Epithelial cell of proximal tubule (primary cell): Measurements from ENCODE around the gene ASB15. TPM values are rescaled to one million over a fixed set of nuclear protein-coding genes. Genes with fewer than 3 reads are reported as not detected.

Source experiments
- DNase-seq: peaks from one replicate; pipeline ENCODE4 v3.0.0-alpha.2; 2011; ENCODE audit warnings: low read depth
- H3K4me3 ChIP-seq: 2 replicates; pipeline ENCODE4 v1.5.1; 2011; ENCODE audit warnings: low read depth, mild to moderate bottlenecking, low read length
- total RNA-seq: library from RNA; depleted of rRNA; stranded (reverse); fragments of >200 nt; gene quantifications from 2 replicates; pipeline ENCODE4 v1.2.3, GENCODE V29; 2015
- TF ChIP-seq, protein P1 (sequence below): conservative IDR thresholded peaks from 2 replicates; pipeline ENCODE4 v1.5.1; 2012; ENCODE audit warnings: low read depth, mild to moderate bottlenecking, low read length

ASB15 gene
- total RNA-seq, 1 donor from 2014 or later, result not detected

- TF ChIP-seq, protein P1, sequence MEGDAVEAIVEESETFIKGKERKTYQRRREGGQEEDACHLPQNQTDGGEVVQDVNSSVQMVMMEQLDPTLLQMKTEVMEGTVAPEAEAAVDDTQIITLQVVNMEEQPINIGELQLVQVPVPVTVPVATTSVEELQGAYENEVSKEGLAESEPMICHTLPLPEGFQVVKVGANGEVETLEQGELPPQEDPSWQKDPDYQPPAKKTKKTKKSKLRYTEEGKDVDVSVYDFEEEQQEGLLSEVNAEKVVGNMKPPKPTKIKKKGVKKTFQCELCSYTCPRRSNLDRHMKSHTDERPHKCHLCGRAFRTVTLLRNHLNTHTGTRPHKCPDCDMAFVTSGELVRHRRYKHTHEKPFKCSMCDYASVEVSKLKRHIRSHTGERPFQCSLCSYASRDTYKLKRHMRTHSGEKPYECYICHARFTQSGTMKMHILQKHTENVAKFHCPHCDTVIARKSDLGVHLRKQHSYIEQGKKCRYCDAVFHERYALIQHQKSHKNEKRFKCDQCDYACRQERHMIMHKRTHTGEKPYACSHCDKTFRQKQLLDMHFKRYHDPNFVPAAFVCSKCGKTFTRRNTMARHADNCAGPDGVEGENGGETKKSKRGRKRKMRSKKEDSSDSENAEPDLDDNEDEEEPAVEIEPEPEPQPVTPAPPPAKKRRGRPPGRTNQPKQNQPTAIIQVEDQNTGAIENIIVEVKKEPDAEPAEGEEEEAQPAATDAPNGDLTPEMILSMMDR, result no peak
- H3K4me3 ChIP-seq, result no peak overlapping the region
- DNase-seq, result no peak
These were observed 60.1 kb downstream of the ASB15 start for GRCh38 chr7:123661765-123662164.

GRCh38 chr7:123662293-123662692, 60.7 kb downstream of the ASB15 start:
- TF ChIP-seq, protein P1, result no peak
- DNase-seq, result no peak

DNA sequence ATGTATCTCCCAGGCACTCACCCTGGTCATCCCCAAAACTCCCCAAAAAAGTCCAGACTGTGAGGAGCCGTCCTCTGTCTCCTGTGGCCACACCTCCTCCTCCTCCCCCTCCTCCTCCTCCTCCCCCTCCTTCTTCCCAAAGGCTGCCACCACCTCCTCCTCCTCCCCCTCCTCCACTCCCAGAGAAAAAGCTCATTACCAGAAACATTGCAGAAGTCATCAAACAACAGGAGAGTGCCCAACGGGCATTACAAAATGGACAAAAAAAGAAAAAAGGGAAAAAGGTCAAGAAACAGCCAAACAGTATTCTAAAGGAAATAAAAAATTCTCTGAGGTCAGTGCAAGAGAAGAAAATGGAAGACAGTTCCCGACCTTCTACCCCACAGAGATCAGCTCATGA, 61.1 kb downstream of the ASB15 start:
- TF ChIP-seq, protein P1, result no peak

More at GRCh38 chr7:123662293-123662692, 60.7 kb downstream of the ASB15 start:
- no peak overlapping the region for H3K4me3 ChIP-seq

DNA sequence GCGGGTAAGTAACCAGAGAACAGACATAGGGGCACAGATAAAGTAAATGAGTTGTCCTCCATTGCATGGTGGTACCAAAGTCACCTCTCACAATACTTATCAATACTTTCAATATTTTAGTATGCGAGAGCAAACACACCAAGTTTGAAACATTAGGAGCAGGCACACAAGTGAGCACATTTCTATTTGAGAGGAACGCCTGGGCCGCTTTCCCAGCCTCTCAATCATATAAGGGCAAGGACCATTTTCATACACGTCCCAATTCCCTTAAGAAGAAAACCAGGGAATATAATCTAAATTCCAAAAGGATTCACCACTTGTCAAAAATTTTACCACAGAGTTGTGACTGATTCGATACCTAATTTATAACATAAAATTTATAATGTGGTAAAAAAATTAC, 61.6 kb downstream of the ASB15 start:
- no peak for DNase-seq
- no peak overlapping the region for H3K4me3 ChIP-seq
- TF ChIP-seq, protein P1, result no peak

More for the DNA sequence above, 61.1 kb downstream of the ASB15 start:
- no peak overlapping the region for H3K4me3 ChIP-seq
- no peak for DNase-seq

GRCh38 chr7:123665157-123665556, 63.5 kb downstream of the ASB15 start:
- H3K4me3 ChIP-seq, result no peak overlapping the region
- TF ChIP-seq, protein P1, result no peak
- no peak for DNase-seq

GRCh38 chr7:123665896-123666295, 64.3 kb downstream of the ASB15 start:
- TF ChIP-seq, protein P1, result no peak
- DNase-seq, result no peak
- H3K4me3 ChIP-seq, result no peak overlapping the region

- TF ChIP-seq, protein P1, result no peak
- H3K4me3 ChIP-seq, result no peak overlapping the region
- no peak for DNase-seq
These were observed 64.9 kb downstream of the ASB15 start for GRCh38 chr7:123666492-123666891.
